K562 (cell line): ENCODE data around the gene MYRIP. TPM values are rescaled to one million over a fixed set of nuclear protein-coding genes. Genes with fewer than 3 reads are reported as not detected.

Source experiments
- polyA plus RNA-seq, 8 experiments: library from polyadenylated mRNA; depleted of rRNA in 4 of 8; stranded (reverse) in 5 of 8; unstranded in 3 of 8; fragments of >200 nt; fragmentation: Nextera tagmentation in 2 of 8; fragmentation: Illumina TruSeq in 1 of 8; extraction: Ambion mirVana in 2 of 8; extraction: Trizol in 1 of 8; gene quantifications; 2 replicates each; pipeline versions ENCODE4 v1.2.1 to v1.2.3, GENCODE V29; 2011 to 2014; ENCODE audit warnings: inconsistent platforms in 1 of 8, missing spikeins in 1 of 8
- small RNA-seq: library from RNA; depleted of rRNA; stranded (forward); fragments of <200 nt; gene quantifications from one replicate; pipeline ENCODE3, GENCODE V24; 2014
- total RNA-seq, 7 experiments: library from RNA; depleted of rRNA in 6 of 7; stranded (reverse); fragments of >200 nt in 6 of 7; fragmentation: Illumina TruSeq in 2 of 7; extraction: Trizol in 2 of 7; gene quantifications; 2 replicates each; pipeline versions ENCODE4 v1.2.1 to v1.2.3, GENCODE V29; 2011 to 2021; ENCODE audit warnings: low replicate concordance in 1 of 7

Gene MYRIP
- total and polyA plus RNA-seq, 9 of the 15 experiments (the other 6 are each of a cell fraction or from before 2014, with no cell fraction given): 0.03 to 0.12 TPM; not detected in 7

Small RNA genes lying within 50 kb of the gene (small RNA-seq; reads per million reads assigned to genes)
- gene RF00264: not detected
- not detected for gene RN7SL411P
- not detected for gene RNU4-56P
